ENCODE results near the gene SPACDR. TPM values are rescaled to one million over a fixed set of nuclear protein-coding genes. Genes with fewer than 3 reads are reported as not detected.

SPACDR gene
- total and polyA plus RNA-seq, 2 experiments from 2014 or later, result 0.42 to 0.52 TPM

- DNase-seq (ENCODE audit: low spot score) (no peak), ATAC-seq (no peak)
- H3K36me3 ChIP-seq (ENCODE audit: insufficient read depth), result no peaks in the 10 kb centered on the region
- Mint-ChIP-seq H3K4me3 (no peak overlapping the region), H3K36me3 (ENCODE audit: low read depth) (no peaks in the 10 kb centered on the region), H3K9me3 (no peaks in the 10 kb centered on the region), H3K27me3 (ENCODE audit: insufficient read depth, low read depth, poor library complexity) (no peaks in the 10 kb centered on the region), H3K4me1 (peaks cover 3% of the 10 kb centered on the region; the same call in 1 of the 3 replicates), H3K27ac (no peak overlapping the region)
- H3K27ac ChIP-seq (ENCODE audit: low read depth), result no peak overlapping the region
- TF ChIP-seq ZNF331 (CRISPR knock-in tag; IDR thresholded peaks at IDR 0.05; ENCODE audit: low read depth), result no peak
- TF ChIP-seq REST (IDR thresholded peaks at IDR 0.05; ENCODE audit: unreplicated experiment), result no peak
- TF ChIP-seq ETS1 (IDR thresholded peaks at IDR 0.05), result no peak
- TF ChIP-seq CTCF (conservative IDR thresholded peaks at IDR 0.05; ENCODE audit: low read depth in 2 of 2), result no peak
- no peak for TF ChIP-seq ZNF114 (CRISPR knock-in tag; IDR thresholded peaks at IDR 0.05)
- no peak for TF ChIP-seq NANOG (IDR thresholded peaks at IDR 0.05; ENCODE audit: borderline replicate concordance)
- H3K4me1 ChIP-seq (ENCODE audit: insufficient read depth), result no peaks in the 10 kb centered on the region
- H3K27me3 ChIP-seq (ENCODE audit: insufficient read depth), result no peaks in the 10 kb centered on the region
- no peak overlapping the region for H3K4me2 ChIP-seq
- no peaks in the 10 kb centered on the region for H3F3A ChIP-seq (replicated peaks; ENCODE audit: low read depth)
- no peaks in the 10 kb centered on the region for H3K9me2 ChIP-seq (ENCODE audit: insufficient read depth)
- H4K20me1 ChIP-seq (replicated peaks; ENCODE audit: insufficient read depth), result no peaks in the 10 kb centered on the region; the same call in 1 of the 2 replicates
- H2AFZ ChIP-seq, result no peak overlapping the region
- H3K4me3 ChIP-seq, result no peak overlapping the region
- no peaks in the 10 kb centered on the region for H3K79me2 ChIP-seq (replicated peaks; ENCODE audit: insufficient read depth)
Measured at GRCh38 chr7:100413889-100414288, 50.2 kb downstream of the SPACDR start.

GRCh38 chr7:100413346-100413745, 50.7 kb downstream of the SPACDR start:
- no peaks in the 10 kb centered on the region for H3K36me3 ChIP-seq (ENCODE audit: insufficient read depth)
- H3K79me2 ChIP-seq (replicated peaks; ENCODE audit: insufficient read depth), result no peaks in the 10 kb centered on the region
- H3K4me3 Mint-ChIP-seq, result no peak overlapping the region
- no peaks in the 10 kb centered on the region for H3K27me3 ChIP-seq (ENCODE audit: insufficient read depth)
- H2AFZ ChIP-seq, result no peak overlapping the region
- no peaks in the 10 kb centered on the region for H3K4me1 ChIP-seq (ENCODE audit: insufficient read depth)
- no peaks in the 10 kb centered on the region for H3K36me3 Mint-ChIP-seq (ENCODE audit: low read depth)
- no peak overlapping the region for H3K27ac Mint-ChIP-seq
- no peak for ATAC-seq
- H4K20me1 ChIP-seq (replicated peaks; ENCODE audit: insufficient read depth), result no peaks in the 10 kb centered on the region
- no peak for DNase-seq (ENCODE audit: low spot score)
- H3K4me3 ChIP-seq, result no peak overlapping the region
- peaks cover 3% of the 10 kb centered on the region; the same call in 1 of the 3 replicates for H3K4me1 Mint-ChIP-seq
- H3F3A ChIP-seq (replicated peaks; ENCODE audit: low read depth), result no peaks in the 10 kb centered on the region
- no peak overlapping the region for H3K27ac ChIP-seq (ENCODE audit: low read depth)
- H3K27me3 Mint-ChIP-seq (ENCODE audit: insufficient read depth, low read depth, poor library complexity), result no peaks in the 10 kb centered on the region
- H3K4me2 ChIP-seq, result no peak overlapping the region
- H3K9me2 ChIP-seq (ENCODE audit: insufficient read depth), result no peaks in the 10 kb centered on the region
- H3K9me3 Mint-ChIP-seq, result no peaks in the 10 kb centered on the region
- TF ChIP-seq EZH2phosphoT487 (IDR thresholded peaks at IDR 0.05; ENCODE audit: unreplicated experiment), result no peak
- no peak for TF ChIP-seq STAT1 (IDR thresholded peaks at IDR 0.05; ENCODE audit: unreplicated experiment)
- TF ChIP-seq CREB1 (CRISPR knock-in tag; IDR thresholded peaks at IDR 0.05; ENCODE audit: low read depth), result no peak
- no peak for TF ChIP-seq EZH2 (IDR thresholded peaks at IDR 0.05; ENCODE audit: low read depth, unreplicated experiment)
- no peak for TF ChIP-seq ZNF331 (CRISPR knock-in tag; IDR thresholded peaks at IDR 0.05; ENCODE audit: low read depth)

All from GM23338 (cell line).